ENCODE measurements around the gene CNTNAP2. TPM values are rescaled to one million over a fixed set of nuclear protein-coding genes. Genes with fewer than 3 reads are reported as not detected.

The CNTNAP2 gene
- total and polyA plus RNA-seq, 2 of the 13 experiments (the other 11 are each of a cell fraction or from before 2014, with no cell fraction given), result 0.40 to 0.42 TPM

GRCh38 chr7:146411975-146412374, 295.4 kb downstream of the CNTNAP2 start:
- Histone ChIP-seq H2AFZ (ENCODE audit: low read length) (no peak overlapping the region), H3K79me2 (ENCODE audit: insufficient read depth, low read length) (no peaks in the 10 kb centered on the region), H3K9ac (ENCODE audit: insufficient read depth, low read depth, low read length) (no peak overlapping the region), H3K9me3 (ENCODE audit: low read length) (peaks cover 55% of the 10 kb centered on the region), H3K36me3 (replicated peaks in 1 of 2; ENCODE audit: control insufficient read depth in 1 of 2, insufficient read depth in 2 of 2, low read length in 2 of 2) (no peaks in the 10 kb centered on the region), H4K20me1 (ENCODE audit: insufficient read depth, low read length) (no peaks in the 10 kb centered on the region), H3K4me1 (ENCODE audit: insufficient read depth, low read length) (no peaks in the 10 kb centered on the region), H3K27ac (ENCODE audit: extremely low read length, insufficient read depth, low read length) (no peak overlapping the region), H3K4me2 (ENCODE audit: low read depth, low read length) (no peak overlapping the region), H3K4me3 (replicated peaks in 1 of 3; ENCODE audit: insufficient read depth in 1 of 3, low read depth in 2 of 3, low read length in 3 of 3) (no peak overlapping the region), H3K27me3 (ENCODE audit: control insufficient read depth in 1 of 2, insufficient read depth in 2 of 2, low read length in 2 of 2) (no peaks in the 10 kb centered on the region)
- ChIA-PET CTCF (ENCODE audit: low intra/inter-chr PET ratio, low total read pairs) (no interaction called here), POLR2A (no interaction called here)
- no peak for DNase-seq (ENCODE audit: low spot score)
- no peak for TF ChIP-seq CERS6 (CRISPR knock-in tag; IDR thresholded peaks at IDR 0.05)
- no peak for ATAC-seq
- no peak for FAIRE-seq
- in situ Hi-C loops (cut with HindIII; ENCODE audit: extremely low pct_ligation_motif_present, low pct_unique_long_range_greater_than_20kb) (no loop called here), intact Hi-C loops (cut with micrococcal nuclease; ENCODE audit: unreplicated experiment) (no loop called here)
- BruUV-seq (replicated peaks), result no TSS peak
- WGBS (ENCODE audit: low lambda C conversion rate), result 23% methylated on average over 7 of the region's 7 CpGs

- ATAC-seq (no peak), FAIRE-seq (no peak), DNase-seq (ENCODE audit: low spot score) (no peak)
- TF ChIP-seq TERF1 (CRISPR knock-in tag; IDR thresholded peaks at IDR 0.05) (no peak), ZNF331 (CRISPR knock-in tag; IDR thresholded peaks at IDR 0.05) (no peak), ZNF431 (CRISPR knock-in tag; IDR thresholded peaks at IDR 0.05; ENCODE audit: borderline replicate concordance, low read depth) (no peak), TRIM22 (IDR thresholded peaks at IDR 0.05) (no peak), DR1 (CRISPR knock-in tag; IDR thresholded peaks at IDR 0.05) (no peak), ZNF3 (CRISPR knock-in tag; IDR thresholded peaks at IDR 0.05) (no peak), ZNF841 (CRISPR knock-in tag; IDR thresholded peaks at IDR 0.05; ENCODE audit: borderline replicate concordance) (no peak), ATF7 (IDR thresholded peaks at IDR 0.05) (no peak), ATF7 (CRISPR knock-in tag; IDR thresholded peaks at IDR 0.05) (no peak), MED13 (CRISPR knock-in tag; IDR thresholded peaks at IDR 0.05) (no peak), ZNF121 (CRISPR knock-in tag; IDR thresholded peaks at IDR 0.05) (no peak), ZNF17 (CRISPR knock-in tag; IDR thresholded peaks at IDR 0.05) (no peak)
- Histone ChIP-seq H3K4me2 (ENCODE audit: low read depth, low read length) (no peak overlapping the region), H3K4me3 (replicated peaks in 1 of 3; ENCODE audit: insufficient read depth in 1 of 3, low read depth in 2 of 3, low read length in 3 of 3) (no peak overlapping the region), H2AFZ (ENCODE audit: low read length) (no peak overlapping the region), H3K9ac (ENCODE audit: insufficient read depth, low read depth, low read length) (no peak overlapping the region), H4K20me1 (ENCODE audit: insufficient read depth, low read length) (no peaks in the 10 kb centered on the region), H3K27me3 (ENCODE audit: control insufficient read depth in 1 of 2, insufficient read depth in 2 of 2, low read length in 2 of 2) (no peaks in the 10 kb centered on the region), H3K4me1 (ENCODE audit: insufficient read depth, low read length) (no peaks in the 10 kb centered on the region), H3K9me3 (ENCODE audit: low read length) (peaks cover 53% of the 10 kb centered on the region), H3K36me3 (replicated peaks in 1 of 2; ENCODE audit: control insufficient read depth in 1 of 2, insufficient read depth in 2 of 2, low read length in 2 of 2) (no peaks in the 10 kb centered on the region), H3K79me2 (ENCODE audit: insufficient read depth, low read length) (no peaks in the 10 kb centered on the region), H3K27ac (ENCODE audit: extremely low read length, insufficient read depth, low read length) (no peak overlapping the region)
- ChIA-PET CTCF (ENCODE audit: low intra/inter-chr PET ratio, low total read pairs) (no interaction called here), POLR2A (no interaction called here)
- BruUV-seq (replicated peaks), result no TSS peak
- 0% methylated on average over 3 of the region's 3 CpGs for WGBS (ENCODE audit: low lambda C conversion rate)
- intact Hi-C loops (cut with micrococcal nuclease; ENCODE audit: unreplicated experiment) (no loop called here), in situ Hi-C loops (cut with HindIII; ENCODE audit: extremely low pct_ligation_motif_present, low pct_unique_long_range_greater_than_20kb) (no loop called here)
These were observed 296.2 kb downstream of the CNTNAP2 start for GRCh38 chr7:146412781-146413180.
